Tibial artery (tissue), 4 donors: ENCODE measurements around the gene MAP6.

Source experiments
- DNase-seq, 2 donors: peaks; one replicate each; pipeline ENCODE4 v3.0.0-alpha.2; 2019
- H3K27ac ChIP-seq, 2 donors: fragments of 200-600 bp; sonication (generic) in 1 of 2; 1 replicate in 1 of 2; 2 replicates in 1 of 2; pipeline ENCODE4 v1.5.1; 2018 to 2019; ENCODE audit warnings: mild to moderate bottlenecking in 1 of 2
- H3K27me3 ChIP-seq, 2 donors: fragments of 200-600 bp; sonication (generic) in 1 of 2; one replicate each; pipeline versions ENCODE4 v1.5.1 to v1.6.0; 2016 to 2019
- H3K36me3 ChIP-seq, 3 donors: fragments of 200-600 bp; sonication (generic) in 2 of 3; one replicate each; pipeline ENCODE4 v1.5.1; 2016 to 2019; ENCODE audit warnings: mild to moderate bottlenecking in 2 of 3
- H3K4me1 ChIP-seq, 4 donors: fragments of 200-600 bp; sonication (generic) in 2 of 4; 1 replicate in 3 of 4; 2 replicates in 1 of 4; pipeline ENCODE4 v1.5.1; 2016 to 2019
- H3K4me3 ChIP-seq, 2 donors: fragments of 200-600 bp; sonication (generic) in 1 of 2; 1 replicate in 1 of 2; 2 replicates in 1 of 2; pipeline ENCODE4 v1.5.1; 2018 to 2019; ENCODE audit warnings: mild to moderate bottlenecking in 2 of 2
- H3K9me3 ChIP-seq, 3 donors: fragments of 200-600 bp; sonication (generic) in 1 of 3; one replicate each; pipeline ENCODE4 v1.5.1; 2016 to 2019
- intact Hi-C: fragments of 100-400 bp; cut with DNase I; formaldehyde crosslinking; loops from one replicate; pipeline ENCODE4 v1.15.0; 2023; ENCODE audit warnings: low total_unique reads
- TF ChIP-seq, protein P1 (sequence below), 2 experiments: fragments of 200-600 bp in 1 of 2; fragments of 450-650 bp in 1 of 2; IDR thresholded peaks; one replicate each; pipeline ENCODE4 v1.5.1; 2017 to 2019; ENCODE audit warnings: antibody characterized with exemption in 2 of 2, mild to moderate bottlenecking in 1 of 2, moderate library complexity in 1 of 2

MAP6 gene

DNA sequence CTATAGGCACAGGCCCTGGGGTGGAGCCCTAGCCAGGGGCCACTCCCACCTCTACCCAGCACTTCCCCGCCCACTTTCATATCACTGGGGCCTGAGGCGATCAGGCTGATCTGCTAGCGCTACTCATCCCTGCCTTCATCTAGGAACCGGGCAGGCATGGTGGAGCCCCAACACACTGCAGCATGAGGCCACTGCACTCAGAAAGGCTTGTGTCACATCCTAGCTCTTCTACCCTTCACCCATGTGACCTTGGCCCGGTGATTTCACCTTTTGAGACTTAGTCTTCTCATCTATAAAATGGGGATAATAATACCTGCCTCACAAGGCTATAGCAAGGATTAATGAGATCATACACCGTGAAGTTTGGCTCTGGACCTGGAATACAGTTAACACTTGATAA is 125.0 kb downstream of the MAP6 start:
- Histone ChIP-seq H3K27ac (no peak overlapping the region), H3K36me3 (no peaks in the 10 kb centered on the region), H3K4me3 (no peak overlapping the region), H3K4me1 (peaks cover 0 to 6% (median 2%) of the 10 kb centered on the region in 4 donors), H3K9me3 (no peaks in the 10 kb centered on the region), H3K27me3 (no peaks in the 10 kb centered on the region)
- intact Hi-C loops: loop anchor here (10.0 kb wide), 1 partner anchor 121 kb away; the partner anchor contains the start of gene MAP6
- TF ChIP-seq, protein P1, sequence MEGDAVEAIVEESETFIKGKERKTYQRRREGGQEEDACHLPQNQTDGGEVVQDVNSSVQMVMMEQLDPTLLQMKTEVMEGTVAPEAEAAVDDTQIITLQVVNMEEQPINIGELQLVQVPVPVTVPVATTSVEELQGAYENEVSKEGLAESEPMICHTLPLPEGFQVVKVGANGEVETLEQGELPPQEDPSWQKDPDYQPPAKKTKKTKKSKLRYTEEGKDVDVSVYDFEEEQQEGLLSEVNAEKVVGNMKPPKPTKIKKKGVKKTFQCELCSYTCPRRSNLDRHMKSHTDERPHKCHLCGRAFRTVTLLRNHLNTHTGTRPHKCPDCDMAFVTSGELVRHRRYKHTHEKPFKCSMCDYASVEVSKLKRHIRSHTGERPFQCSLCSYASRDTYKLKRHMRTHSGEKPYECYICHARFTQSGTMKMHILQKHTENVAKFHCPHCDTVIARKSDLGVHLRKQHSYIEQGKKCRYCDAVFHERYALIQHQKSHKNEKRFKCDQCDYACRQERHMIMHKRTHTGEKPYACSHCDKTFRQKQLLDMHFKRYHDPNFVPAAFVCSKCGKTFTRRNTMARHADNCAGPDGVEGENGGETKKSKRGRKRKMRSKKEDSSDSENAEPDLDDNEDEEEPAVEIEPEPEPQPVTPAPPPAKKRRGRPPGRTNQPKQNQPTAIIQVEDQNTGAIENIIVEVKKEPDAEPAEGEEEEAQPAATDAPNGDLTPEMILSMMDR (IDR thresholded peaks at IDR 0.05): no peak
- DNase-seq: no peak

GRCh38 chr11:75542088-75542438 is 126.8 kb downstream of the MAP6 start:
- intact Hi-C loops: loop anchor here (10.0 kb wide), 1 partner anchor 123 kb away; the partner anchor contains the start of gene MAP6
- no peaks in the 10 kb centered on the region for H3K27me3 ChIP-seq
- H3K36me3 ChIP-seq: no peaks in the 10 kb centered on the region
- no peaks in the 10 kb centered on the region for H3K4me1 ChIP-seq
- no peaks in the 10 kb centered on the region for H3K9me3 ChIP-seq
- DNase-seq: no peak
- no peak overlapping the region for H3K4me3 ChIP-seq
- TF ChIP-seq, protein P1 (IDR thresholded peaks at IDR 0.05): no peak
- no peak overlapping the region for H3K27ac ChIP-seq

DNA sequence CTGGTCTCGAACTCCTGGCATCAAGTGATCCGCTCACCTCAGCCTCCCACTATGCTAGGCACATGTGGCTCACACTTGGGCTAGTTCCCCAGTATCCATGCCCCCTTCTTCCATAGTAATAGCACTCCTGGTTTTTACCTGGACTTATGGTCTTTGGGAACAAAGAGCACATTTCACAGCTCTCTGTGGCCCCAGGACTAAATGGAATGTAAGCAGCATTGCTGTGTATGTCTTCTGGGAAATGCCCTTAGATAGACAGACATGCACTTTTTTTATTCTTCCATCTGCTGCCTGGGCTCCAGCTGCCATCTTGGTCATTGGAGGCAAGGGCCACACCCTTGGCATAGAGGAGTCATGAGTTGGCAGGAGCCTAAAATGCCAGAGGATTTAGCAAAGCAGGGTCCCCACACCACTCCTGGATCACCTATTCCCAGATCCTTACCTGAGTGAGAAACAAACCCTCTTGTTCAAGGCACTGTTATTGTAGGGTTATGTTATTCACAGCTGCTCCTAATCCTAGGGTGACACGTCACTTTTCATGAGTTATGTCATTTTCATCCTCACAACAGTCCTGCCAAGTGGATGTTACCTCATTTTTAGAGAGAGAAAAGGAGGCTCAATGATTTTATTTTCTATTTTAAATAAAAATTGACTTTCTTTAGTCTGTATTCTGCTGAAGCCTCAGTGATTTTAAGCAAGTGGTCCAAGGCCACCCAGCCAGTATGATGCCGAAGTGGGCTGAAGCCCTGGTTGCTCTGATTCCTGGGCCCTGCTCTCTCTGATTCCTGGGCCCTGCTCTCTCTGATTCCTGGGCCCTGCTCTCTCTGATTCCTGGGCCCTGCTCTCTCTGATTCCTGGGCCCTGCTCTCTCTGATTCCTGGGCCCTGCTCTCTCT is 127.4 kb downstream of the MAP6 start:
- no peak overlapping the region for H3K27ac ChIP-seq
- DNase-seq: no peak
- no peaks in the 10 kb centered on the region for H3K36me3 ChIP-seq
- intact Hi-C loops: loop anchor here (10.0 kb wide), 1 partner anchor 123 kb away; the partner anchor contains the start of gene MAP6
- no peaks in the 10 kb centered on the region for H3K4me1 ChIP-seq
- no peak overlapping the region for H3K4me3 ChIP-seq
- no peaks in the 10 kb centered on the region for H3K27me3 ChIP-seq
- TF ChIP-seq, protein P1 (IDR thresholded peaks at IDR 0.05): no peak
- H3K9me3 ChIP-seq: no peaks in the 10 kb centered on the region

DNA sequence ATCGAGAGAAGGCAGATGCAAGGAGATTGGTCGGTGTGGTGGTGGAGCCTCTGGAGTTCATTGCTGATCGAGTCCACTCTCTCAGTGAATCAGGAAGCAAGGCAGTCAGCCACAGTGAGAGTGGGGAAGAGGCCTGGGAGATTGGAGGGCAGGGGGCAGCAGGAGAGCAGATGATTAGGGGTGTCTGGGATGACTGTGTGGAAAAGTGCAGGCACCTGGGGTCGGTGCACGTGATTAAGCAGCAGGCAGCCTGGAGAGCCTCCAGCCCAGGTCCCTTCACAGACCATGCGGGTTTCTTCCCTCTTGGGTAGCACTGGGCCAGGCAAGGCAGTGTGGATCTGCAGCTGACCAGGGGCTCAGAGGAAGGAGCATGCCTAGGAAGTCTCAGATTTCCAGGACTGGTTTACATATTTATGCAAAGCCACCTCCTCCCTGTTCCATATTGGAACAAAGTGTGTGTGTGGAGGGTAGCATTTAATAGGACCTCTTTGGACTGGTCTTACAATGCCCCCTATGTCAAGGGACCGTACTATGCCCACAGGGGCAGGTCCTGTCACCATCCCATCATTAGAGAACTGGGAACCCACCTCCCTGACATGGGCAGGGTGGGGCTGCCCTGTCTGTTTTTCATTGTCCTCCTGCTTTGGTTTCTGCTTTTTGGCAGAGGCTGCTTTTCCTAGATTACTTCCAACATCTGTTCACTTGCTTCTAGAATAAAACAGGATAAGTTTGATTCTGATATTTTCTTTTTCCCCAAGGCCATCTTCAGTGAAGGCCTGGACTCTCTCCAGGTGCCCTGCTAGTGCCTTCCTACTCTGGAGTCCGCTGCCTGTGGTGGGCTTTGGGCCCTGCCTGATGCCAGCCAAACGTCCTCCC is 129.1 kb downstream of the MAP6 start:
- intact Hi-C loops: loop anchor here (10.0 kb wide), 1 partner anchor 125 kb away; the partner anchor contains the start of gene MAP6

More for the DNA sequence above, 129.1 kb downstream of the MAP6 start:
- no peak overlapping the region for H3K27ac ChIP-seq
- no peaks in the 10 kb centered on the region for H3K4me1 ChIP-seq
- no peaks in the 10 kb centered on the region for H3K27me3 ChIP-seq
- no peak for DNase-seq
- no peaks in the 10 kb centered on the region for H3K9me3 ChIP-seq
- no peaks in the 10 kb centered on the region for H3K36me3 ChIP-seq
- no peak overlapping the region for H3K4me3 ChIP-seq
- TF ChIP-seq, protein P1 (IDR thresholded peaks at IDR 0.05): no peak
